ENCODE measurements around the gene WDR45.

DNA sequence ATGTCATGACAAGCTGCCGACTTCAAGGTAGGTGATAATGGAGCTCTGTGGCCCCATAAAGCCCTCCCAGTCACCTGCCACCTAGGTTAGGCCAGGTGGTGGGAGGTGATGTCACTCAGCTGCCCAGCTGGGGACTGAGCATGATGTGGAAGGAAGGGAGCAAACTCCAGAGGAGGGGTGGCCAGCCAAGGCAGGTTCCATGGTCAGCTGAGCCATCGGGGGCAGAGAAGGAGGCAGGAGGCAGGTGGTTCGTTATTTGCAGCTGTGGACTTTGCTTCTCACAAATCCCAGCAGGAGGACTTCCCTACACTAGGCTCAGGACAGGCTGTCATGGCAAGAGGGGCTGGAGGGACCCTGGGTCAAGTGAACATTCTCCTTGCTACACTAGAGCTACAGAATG, 18.8 kb downstream of the WDR45 start:
- TF ChIP-seq, protein P1, sequence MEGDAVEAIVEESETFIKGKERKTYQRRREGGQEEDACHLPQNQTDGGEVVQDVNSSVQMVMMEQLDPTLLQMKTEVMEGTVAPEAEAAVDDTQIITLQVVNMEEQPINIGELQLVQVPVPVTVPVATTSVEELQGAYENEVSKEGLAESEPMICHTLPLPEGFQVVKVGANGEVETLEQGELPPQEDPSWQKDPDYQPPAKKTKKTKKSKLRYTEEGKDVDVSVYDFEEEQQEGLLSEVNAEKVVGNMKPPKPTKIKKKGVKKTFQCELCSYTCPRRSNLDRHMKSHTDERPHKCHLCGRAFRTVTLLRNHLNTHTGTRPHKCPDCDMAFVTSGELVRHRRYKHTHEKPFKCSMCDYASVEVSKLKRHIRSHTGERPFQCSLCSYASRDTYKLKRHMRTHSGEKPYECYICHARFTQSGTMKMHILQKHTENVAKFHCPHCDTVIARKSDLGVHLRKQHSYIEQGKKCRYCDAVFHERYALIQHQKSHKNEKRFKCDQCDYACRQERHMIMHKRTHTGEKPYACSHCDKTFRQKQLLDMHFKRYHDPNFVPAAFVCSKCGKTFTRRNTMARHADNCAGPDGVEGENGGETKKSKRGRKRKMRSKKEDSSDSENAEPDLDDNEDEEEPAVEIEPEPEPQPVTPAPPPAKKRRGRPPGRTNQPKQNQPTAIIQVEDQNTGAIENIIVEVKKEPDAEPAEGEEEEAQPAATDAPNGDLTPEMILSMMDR (IDR thresholded peaks at IDR 0.05): no peak
- TF ChIP-seq POLR2A (IDR thresholded peaks at IDR 0.05) (no peak), POLR2AphosphoS5 (IDR thresholded peaks at IDR 0.05) (no peak)
